Stimulated activated CD8-positive, alpha-beta memory T cell treated with anti-CD3 and anti-CD28 coated beads, Interleukin-12 subunit alpha, Interleukin-12 subunit beta, amount 100 ng/mL, for 4 hours (primary cell): ENCODE results near the gene RBM45.
"Not testable (repeated sequence)": the region's sequence is repeated elsewhere in the genome, so short reads cannot be mapped to it uniquely, and the experiment has no call there.

ENCODE experiments used
- DNase-seq: peaks from one replicate; pipeline ENCODE4 v3.0.0-alpha.2; 2020; ENCODE audit warnings: low read depth

RBM45 gene, protein sequence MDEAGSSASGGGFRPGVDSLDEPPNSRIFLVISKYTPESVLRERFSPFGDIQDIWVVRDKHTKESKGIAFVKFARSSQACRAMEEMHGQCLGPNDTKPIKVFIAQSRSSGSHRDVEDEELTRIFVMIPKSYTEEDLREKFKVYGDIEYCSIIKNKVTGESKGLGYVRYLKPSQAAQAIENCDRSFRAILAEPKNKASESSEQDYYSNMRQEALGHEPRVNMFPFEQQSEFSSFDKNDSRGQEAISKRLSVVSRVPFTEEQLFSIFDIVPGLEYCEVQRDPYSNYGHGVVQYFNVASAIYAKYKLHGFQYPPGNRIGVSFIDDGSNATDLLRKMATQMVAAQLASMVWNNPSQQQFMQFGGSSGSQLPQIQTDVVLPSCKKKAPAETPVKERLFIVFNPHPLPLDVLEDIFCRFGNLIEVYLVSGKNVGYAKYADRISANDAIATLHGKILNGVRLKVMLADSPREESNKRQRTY

DNA sequence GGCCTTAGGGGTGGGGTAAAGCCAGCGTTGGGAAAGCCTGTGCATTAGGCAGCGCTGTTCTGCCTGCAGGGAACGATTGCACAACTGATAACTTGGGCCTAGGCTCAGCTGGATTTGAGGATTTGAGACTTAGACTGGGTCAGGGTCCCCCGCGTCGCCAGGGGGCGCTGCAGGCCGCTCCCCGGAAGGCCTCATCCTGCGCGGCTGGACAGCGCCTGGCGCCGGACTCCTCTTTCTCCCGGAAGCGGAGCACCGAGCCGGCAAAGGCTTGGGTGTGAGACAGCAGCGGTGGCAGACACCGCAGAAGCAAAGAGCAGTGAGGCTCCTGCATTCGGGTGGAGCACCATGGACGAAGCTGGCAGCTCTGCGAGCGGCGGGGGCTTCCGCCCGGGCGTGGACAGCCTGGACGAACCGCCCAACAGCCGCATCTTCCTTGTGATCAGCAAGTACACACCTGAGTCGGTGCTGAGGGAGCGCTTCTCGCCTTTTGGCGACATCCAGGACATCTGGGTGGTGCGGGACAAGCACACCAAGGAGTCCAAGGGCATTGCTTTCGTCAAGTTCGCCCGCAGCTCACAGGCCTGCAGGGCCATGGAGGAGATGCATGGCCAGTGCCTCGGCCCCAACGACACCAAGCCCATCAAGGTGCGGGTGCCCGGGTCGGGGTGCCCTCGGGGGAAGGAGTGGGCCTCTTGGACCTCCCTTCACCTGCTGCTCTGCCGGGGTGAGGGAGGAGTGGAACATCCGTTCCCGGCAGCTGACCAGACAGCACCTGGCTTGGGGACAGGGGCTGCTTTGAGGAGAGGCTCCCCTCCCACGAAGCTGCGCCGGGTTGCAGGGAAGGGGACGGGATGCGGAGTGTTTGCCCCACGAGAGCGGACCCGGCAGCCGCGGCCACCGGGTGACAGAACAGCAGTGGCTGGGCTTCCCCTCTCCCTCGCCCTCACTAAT, at the start of gene RBM45:
Gene RBM45, plus strand, starts transcription at position 236 of the 951 bp plus-strand sequence. Its CDS starts 110 bp downstream, at position 346.
- DNase-seq = peak; percentile 70

DNA sequence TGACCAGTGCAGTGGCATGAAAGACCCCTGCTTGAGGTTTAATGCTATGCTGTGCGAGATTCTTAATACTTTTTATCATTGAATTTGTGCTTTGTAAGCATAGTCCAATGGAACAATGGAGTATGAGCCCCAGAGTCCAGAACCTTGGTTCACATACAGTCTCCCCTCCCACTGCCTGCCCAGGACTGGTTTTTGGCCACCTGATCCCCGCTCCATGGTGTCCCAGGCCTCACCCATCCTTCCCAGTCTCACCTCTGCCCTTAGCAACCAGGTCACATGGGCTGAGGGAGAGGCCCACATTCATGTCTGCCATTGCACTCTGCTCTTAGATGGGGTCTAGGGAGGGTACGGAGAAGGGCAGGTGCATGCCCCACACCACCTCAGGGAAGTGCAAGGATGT, 45.9 kb upstream of the RBM45 start:
- DNase-seq = no peak

DNA sequence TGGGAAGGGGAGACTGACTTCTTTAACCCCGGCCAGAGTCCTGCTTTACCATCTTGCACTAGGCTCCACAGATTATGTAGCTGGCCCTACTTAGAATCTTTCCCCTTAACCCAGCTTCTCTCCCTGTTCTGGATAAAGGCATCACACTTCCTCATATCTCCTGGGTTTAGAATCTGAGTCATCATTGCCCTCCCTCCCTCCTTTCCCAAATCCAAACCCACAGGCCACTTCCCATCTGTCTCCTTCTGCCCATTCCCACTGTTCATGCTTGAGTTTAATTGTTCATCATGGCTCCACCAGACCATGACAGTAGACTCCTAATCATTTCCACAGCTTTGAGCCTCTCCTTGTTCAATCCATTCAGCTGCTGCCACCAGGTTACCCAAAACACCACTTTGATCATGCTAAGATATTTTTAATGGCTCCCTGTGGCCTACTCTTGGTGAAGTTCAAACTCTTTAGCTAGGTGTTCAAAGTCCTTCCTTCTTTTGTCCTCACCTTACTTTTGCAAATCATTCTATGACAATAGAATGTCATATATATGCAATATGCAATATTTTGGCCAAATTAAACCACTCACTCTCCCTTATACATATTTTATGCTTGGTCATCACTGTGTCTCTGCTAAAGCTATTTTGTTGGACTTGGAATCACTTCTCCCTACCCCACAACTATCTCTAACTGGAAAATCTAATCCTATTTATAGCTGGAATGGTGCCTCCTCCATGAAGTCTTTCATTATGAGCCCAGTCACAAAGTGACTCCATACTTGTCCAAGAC, 45.2 kb upstream of the RBM45 start:
- no peak for DNase-seq

DNA sequence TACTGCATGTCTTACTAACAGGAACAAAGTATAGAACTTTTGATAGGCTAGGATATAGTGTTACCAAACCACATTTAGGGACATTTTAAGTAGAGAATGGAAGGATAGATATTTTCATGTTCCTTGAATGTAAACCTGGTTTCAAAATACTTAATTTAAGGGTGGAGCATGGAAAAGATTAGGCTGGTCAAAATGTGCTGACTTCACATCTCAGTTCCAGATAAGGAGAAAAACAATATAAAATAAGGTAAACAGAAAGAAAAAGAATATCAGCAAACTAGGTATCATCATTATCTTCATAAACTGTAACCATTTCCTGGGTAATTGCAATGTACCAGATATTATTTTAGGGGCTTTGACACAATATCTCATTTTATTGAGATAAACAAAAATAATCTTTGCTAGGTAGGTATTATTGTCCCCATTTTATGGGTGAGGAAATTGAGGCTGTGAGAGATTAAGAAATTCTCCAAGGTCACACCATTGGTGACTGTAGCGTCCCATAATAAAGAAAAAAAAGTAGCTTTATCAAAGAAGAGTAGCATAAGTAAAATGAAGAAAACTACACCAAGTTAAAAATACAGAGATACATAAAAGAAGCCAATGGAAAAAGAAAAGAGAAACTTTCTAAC, 43.3 kb upstream of the RBM45 start:
- no peak for DNase-seq

DNA sequence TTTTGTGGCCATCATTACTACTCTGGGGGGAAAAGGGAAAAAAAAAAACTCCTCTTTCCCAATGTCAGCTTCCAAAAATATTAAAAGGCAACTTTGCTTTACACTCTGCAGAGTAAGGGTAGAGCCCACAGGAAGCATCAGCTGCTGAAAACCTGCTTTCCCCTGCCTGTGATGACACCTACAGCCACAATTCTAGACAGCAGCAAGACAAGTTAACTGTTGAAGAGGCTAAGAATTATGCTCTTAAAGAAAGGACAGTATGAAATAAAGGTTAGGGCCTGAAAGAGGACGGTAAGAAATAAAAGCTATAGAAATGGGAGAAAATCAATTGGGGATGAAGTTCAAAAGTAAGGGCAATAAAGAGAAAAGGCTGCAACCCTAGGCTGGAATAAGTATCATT, 42.7 kb upstream of the RBM45 start:
- no peak for DNase-seq

DNA sequence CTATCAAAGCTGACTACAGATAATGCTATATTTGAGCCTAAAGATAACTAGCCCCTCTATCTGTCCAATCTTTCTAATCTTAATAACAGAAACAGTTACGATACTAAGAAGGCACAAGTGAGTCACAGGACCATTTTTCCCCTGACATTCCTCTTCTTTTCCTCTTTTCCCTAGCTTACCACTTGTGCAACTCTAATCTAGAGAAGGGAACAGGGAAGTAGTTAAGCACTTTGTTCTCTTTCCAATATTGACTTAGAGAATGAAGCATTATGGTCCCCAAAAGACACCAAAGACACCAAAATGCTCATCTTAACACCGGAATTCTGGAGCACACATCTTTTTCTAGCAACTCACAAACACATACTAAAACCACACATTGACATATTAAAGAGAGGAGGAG, 41.4 kb upstream of the RBM45 start:
- no peak for DNase-seq

DNA sequence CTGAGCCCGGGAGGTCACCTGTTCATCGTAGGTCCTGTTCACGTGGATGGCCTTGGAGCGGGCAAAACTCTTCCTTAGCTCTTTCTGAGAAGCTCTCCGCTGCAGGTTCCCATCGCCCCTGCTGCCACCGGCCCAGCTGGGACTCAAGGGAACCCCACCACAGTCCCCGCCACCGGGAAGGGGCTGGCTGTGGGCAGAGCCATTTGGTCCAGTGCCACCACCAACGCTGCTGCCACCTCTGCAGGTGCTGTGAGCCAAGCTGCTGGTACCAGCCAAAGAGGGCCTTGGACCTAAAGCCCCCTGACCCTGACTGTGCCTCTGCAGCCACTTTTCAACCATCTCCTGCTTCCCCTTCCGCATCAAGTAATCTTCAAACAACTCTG, 40.2 kb upstream of the RBM45 start:
- no peak for DNase-seq

DNA sequence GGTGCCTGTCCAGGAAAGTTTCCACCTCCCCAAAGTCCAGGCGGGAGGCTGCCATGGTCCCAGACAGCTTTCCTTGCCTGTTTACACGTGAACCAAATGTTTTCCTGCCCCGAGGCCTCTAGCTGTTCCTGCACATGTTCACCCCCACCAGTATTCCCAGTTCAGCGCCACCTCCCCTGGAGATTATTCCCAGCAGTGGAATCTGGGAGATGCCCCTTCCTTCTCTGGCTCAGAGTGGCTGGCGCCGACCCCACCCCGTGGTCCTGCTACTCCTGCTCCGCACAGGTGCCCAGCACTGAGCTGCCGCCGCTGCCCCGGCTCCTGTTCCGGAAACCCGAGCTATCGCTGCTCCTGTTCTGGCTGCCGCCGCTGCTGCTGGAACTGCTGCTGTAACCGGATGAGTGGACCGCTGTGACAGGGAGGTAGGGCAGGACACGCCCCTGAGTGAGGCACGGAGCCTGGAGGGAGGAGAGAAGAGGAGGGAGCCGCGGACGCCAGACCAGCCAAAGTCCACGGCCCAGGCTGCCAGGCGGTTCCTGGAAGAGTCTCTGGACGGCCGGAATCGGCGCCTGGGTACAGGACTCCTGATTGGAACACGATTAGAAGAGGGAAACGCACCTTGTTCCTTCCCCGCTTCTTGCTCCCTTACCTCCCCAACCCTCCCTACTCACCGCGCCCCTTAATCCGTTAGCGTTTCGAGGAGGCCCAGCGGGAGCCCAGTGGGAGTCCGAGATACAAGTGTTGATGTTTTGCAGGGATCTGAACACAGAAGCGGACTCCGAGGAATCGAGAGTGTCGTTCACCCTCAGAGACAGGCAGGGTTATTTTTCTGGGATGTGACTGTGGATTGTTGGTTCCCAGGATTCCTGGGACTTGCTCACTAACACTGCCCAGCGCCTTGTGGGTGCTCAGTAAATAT, 39.6 kb upstream of the RBM45 start, which contains the start of gene PDE11A:
Gene PDE11A, minus strand, starts transcription at position 395 of the 919 bp plus-strand sequence. Its CDS starts 340 bp downstream, at position 55.
- DNase-seq = no peak

DNA sequence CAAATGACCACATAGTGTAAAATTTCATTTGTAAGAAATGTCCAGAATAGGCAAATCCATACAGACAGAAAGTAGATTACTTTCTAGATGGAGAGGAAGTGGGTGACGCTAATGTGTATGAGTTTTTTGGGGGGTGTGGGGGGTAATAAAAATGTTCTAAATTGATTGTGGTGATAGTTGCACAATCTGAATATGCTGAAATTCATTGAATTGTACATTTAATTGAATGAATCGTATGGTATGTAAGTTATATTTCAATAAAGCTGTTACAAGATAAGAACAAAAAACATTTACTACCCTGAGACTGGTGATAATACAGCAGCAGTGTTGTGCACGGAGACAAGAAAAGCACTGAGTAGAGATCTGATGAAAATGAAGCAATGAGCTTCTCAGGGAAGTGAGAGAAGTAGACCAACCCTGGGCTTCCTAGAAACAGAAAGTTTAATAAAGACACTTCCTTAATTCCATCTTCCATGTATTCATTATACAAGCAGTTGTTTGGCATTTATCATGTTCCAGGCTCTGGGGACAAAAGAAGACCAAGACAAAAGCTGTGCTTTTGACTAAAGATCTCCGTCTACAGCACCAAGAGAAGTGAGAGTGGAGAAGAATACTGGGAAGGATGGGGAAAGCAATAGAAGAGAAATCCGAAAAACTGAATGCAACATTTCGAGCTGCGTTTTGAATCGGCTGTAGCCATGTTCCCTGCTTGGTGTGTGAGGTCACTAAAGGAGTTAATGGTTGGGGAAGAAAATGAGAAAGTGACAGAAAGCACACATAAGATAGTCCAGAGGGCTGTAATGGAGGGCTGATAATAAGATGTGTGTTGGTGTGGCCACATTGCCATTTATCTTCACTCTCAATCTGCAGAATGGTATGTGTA, 37.9 kb upstream of the RBM45 start:
- DNase-seq = no peak

DNA sequence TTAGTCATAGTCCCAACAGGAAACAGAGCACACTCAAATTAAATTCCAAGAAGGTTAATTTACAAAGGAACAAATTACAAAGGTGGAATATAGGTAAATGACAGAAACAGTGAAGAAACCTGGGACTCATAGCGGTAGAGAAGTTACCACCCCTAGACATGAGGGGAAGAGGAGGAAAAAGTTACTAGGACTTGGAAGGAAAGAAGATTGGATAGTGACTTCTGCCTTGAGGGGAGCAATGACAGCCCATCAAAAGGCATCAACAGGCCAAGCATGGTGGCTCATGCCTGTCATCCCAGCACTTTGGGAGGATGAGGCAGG, 37.3 kb upstream of the RBM45 start:
- no peak for DNase-seq

DNA sequence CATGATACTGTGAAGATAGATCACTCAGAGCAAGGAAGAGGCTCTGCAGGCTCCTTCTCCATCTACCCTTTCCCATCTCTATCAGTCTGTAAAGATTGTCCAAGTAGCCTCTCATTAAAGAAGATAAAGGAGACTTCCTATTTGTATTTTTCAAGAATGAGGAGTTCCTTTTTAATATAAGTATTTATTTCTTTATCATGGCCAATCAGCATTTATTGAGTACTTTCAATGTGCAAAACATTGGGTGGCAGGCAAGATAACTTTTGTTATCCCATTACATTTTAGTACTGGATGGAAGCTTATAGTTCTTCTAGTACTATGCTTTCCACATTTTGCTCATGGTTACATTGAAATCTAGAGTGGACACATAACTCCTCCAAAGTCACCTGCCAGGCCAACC, 36.1 kb upstream of the RBM45 start:
- no peak for DNase-seq

DNA sequence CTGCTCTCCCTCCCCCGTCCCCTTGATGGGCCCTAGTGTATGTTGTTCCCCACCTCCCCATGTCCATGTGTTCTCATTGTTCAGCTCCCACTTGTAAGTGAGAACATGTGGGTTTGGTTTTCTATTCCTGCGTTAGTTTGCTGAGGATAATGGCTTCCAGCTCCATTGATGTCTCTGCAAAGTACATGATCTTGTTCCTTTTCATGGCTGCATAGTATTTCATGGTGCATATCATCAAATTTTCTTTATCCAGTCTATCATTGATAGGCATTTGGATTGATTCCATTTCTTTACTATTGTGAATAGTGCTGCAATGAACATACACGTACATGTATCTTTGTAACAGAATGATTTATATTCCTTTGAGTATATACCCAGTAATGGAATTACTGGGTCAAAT, 33.0 kb upstream of the RBM45 start:
- DNase-seq = not testable (repeated sequence)

DNA sequence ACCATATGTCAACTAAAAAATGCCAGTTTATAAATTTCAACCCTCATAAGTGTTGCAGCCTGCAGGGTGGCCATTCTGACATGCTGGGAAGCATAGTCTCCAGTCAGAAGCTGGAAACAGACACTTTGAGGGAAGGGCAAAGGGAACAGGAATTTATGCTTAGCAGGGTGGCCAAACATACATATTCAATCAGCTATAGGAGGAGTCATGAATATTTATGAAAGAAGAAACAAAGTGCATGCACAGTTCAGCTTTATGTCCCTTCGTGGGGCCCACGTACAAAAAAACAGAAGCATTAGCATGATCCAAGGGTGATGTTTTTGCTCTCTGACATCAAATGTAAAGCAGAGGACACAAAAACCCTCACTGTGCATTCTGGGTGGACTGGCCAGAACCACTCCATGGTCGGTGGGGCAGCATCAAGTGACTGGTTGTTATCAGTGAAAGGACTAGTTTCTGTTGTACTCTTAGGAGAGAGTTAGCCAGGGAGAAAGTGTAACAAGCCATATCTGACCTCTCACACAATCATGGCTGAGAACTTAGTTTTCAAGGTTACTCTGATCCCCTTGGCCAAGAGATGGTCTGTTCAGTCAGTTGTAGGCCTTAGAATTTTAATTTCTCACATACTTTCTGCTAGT, 29.7 kb upstream of the RBM45 start:
- no peak for DNase-seq

DNA sequence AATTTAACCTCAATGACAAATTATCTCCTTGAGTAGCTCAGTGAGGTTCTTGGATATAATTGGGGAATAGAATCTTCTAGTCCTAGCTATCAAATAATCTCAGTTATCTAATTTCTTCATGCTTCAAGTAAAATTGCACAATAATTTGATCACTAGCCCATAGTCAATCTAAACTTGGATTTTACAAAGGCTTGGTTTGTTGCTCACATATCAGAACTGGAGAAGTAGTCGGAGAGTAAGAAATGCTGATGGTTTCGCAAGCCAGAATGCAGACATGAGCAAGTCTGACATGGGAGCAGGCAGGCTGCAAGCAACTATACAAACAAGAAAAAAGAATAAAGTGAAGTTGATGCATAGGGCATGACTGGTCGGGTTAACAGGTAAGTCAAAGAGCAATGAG, 28.0 kb upstream of the RBM45 start:
- DNase-seq = no peak

DNA sequence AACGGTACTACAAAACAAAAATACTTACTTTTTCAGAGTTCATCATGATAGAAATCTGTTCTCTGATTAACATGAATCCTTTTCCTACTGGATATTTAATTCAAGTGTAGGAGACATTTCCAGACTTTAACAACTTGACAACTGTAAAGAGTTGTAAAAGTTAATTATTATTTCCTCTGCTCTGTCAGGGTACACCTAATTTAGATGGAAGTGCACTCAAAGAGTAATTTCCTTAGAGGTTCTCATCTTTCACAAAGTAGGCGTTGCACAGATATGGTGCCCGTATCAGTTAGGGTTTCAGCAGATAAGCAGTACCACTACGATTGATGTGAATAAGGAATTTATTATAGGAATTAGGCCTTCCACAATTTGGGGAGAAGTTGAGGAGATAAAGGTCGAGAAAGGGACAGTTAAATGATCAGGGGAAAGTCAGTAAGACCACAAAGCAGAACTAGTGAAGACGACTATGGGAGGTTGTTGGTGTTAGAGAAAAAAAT, 23.4 kb upstream of the RBM45 start:
- DNase-seq = no peak

DNA sequence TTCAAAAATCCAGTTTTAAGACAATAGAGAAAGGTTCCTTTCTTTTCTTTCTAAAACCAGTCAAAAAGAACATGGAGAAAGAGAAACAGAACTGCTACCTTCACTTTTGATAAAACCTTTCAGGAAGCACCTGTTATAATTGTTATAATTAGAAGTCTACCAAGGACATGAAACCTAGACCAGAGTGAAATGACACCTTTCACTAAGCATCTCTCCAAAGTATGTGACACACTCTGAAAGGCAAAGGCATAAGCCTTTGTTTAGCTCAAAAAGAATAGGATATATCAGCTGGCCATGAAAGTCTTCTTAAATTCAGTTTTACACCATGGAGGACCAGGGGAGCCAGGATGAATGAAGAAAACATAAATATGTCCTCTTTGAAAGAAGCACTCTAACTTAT, 18.8 kb upstream of the RBM45 start:
- no peak for DNase-seq

DNA sequence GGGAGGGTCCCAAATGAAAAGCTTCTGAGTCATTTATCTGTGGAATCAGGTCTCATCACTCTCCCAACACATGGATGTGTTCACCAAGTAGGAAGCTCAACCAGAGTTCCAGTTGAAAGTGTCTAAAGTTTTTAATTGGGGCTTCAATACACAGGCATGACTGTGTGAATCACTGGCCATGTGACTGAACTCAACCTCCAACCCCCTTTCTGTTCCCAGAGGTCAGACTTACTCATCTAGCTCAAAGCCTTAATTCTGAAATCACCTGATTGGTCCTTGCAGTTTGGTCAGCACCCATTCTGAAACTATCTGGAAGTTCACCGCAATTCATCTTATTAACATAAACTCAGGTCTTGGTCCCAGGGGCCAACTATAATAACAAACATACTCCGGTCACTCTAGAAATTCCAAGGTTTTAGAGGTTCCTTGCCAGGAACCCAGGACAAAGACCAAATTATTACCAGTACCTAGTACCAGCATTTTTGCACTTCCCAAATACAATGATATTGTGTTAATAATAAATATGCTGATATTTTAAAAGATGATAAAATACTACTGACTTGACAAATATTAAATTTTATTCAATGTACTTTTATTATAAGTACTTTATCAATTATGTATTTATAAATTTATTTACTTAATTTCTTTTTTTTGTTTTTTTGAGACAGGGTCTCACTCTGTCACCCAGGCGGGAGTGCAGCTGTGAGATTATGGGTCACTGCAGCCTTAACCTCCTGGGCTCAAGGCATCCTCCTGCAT, 10.7 kb upstream of the RBM45 start:
- DNase-seq = no peak

DNA sequence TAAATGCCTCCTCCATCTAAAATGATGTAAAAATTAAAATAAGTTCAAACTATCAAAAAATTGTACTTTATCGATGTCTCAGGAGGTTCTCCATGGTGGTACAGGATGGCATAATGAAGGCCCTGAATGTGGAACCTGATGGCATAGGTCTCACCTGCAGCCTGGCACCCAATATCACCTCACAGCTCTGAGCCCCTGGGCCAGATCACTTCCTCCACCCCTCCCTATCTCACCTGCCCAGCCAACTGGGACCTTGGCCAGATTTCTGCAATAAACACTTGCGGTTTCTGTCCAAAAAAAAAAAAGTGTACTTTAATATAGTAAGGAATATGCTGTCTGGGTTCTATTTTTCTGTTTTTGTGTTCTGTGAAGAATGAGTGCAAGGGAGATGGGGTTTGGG, 6.7 kb upstream of the RBM45 start:
- no peak for DNase-seq
